Activated naive CD4-positive, alpha-beta T cell treated with anti-CD3 and anti-CD28 coated beads, Interleukin-2, amount 50 U/mL, for 16 hours (primary cell): ENCODE measurements around the gene BMPR1B.

ENCODE experiments used
- DNase-seq: peaks from one replicate; pipeline ENCODE4 v3.0.0-alpha.2; 2020

Gene BMPR1B

DNA sequence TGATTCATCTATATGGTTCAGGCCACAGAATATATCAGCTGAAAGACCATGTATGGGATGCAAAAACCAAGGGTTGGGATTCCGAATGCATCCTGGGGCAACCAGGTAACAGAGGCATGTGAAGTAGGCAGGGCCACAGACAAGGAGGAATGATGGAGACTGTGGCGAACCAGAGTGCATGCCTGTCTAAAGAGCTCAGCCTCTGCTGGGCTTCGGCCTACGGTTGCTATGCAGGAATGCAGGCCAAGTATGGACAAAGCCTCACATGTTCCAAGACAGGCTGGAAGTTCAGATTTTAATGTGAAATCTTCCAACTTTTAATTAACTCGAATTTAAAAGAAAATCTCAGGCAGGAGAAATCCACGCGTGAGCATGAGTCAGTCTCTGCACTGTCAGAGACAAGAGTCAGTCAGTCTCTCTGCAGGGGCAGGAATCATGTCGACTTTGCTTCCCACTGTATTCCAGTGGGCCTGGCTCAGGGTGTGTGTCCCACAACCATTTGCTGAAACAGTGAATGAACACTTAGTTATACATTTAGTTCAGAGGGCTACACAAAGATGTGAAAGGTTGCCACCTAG is 446.6 kb downstream of the BMPR1B start:
- DNase-seq = no peak

DNA sequence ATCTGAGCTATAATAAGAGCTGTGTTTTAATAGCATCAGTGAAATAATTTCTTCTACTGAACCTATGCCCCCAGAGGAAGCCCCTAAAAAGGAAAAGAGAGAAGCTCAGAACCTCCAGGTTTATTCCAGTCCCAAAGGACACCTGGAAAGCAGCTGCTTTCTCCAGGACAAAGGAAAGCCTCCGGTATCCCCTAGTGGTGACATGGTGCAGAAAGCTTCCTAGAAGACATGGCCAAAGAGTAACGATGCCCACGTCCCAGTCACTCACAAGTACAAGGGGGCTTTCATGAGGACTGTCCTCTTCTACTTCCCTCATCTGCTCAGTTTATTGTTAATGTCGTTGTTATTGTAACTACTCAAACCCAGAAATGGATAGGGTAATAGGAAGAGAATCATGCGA is 447.1 kb downstream of the BMPR1B start:
- DNase-seq = no peak
